HFFc6 (cell line): ENCODE measurements around the gene FGFRL1. TPM values are rescaled to one million over a fixed set of nuclear protein-coding genes. Genes with fewer than 3 reads are reported as not detected.
"Not testable (repeated sequence)": the region's sequence is repeated elsewhere in the genome, so short reads cannot be mapped to it uniquely, and the experiment has no call there.

Experiments used
- DNase-seq: peaks from one replicate; pipeline ENCODE4 v3.0.0-alpha.2; 2018
- H3K27ac Mint-ChIP-seq: 2 replicates; pipeline ENCODE4 v1.8.0; 2020; ENCODE audit warnings: mild to moderate bottlenecking, mixed read lengths
- H3K27me3 Mint-ChIP-seq: 2 replicates; pipeline ENCODE4 v1.8.0; 2021; ENCODE audit warnings: mild to moderate bottlenecking, moderate library complexity, mixed read lengths; ENCODE audit not compliant: insufficient read depth
- H3K36me3 Mint-ChIP-seq: 2 replicates; pipeline ENCODE4 v1.8.0; 2021; ENCODE audit warnings: low read depth, mixed read lengths
- H3K4me1 Mint-ChIP-seq: 2 replicates; pipeline ENCODE4 v1.8.0; 2020; ENCODE audit warnings: low read depth, mixed read lengths
- H3K4me3 Mint-ChIP-seq: 2 replicates; pipeline ENCODE4 v1.8.0; 2020; ENCODE audit warnings: mild to moderate bottlenecking, moderate library complexity, mixed read lengths
- H3K9me3 Mint-ChIP-seq: 2 replicates; pipeline ENCODE4 v1.8.0; 2020; ENCODE audit warnings: mild to moderate bottlenecking, mixed read lengths
- CTCF ChIP-seq: fragments of 200-600 bp; sonication (generic); IDR thresholded peaks from 2 replicates; pipeline ENCODE4 v1.5.0; 2021; ENCODE audit warnings: antibody characterized with exemption, mild to moderate bottlenecking
- total RNA-seq, 6 experiments: library from RNA; stranded (reverse); fragmentation: NEBNext Ultra II Directional; extraction: Animal tissue kit (Norgen Biotek cat#: 25700); gene quantifications; 2 replicates in 1 of 6; 3 replicates in 5 of 6; pipeline ENCODE4 v1.2.3, GENCODE V29; 2021

The FGFRL1 gene
- total RNA-seq, 6 experiments from 2014 or later, result 15.4 to 40.8 (median 17.3) TPM

- peak; percentile 9 for DNase-seq
- no peak overlapping the region for H3K27ac Mint-ChIP-seq
- no peaks in the 10 kb centered on the region for H3K9me3 Mint-ChIP-seq
- peaks cover 7% of the 10 kb centered on the region for H3K4me1 Mint-ChIP-seq
- peak overlapping the region; percentile 73 for H3K4me3 Mint-ChIP-seq
- no peak for TF ChIP-seq CTCF
- H3K27me3 Mint-ChIP-seq, result no peaks in the 10 kb centered on the region
- H3K36me3 Mint-ChIP-seq, result no peaks in the 10 kb centered on the region; the same call in 1 of the 2 replicates
Observed at GRCh38 chr4:972651-973424, 38.6 kb upstream of the FGFRL1 start.

GRCh38 chr4:973431-974397, 37.7 kb upstream of the FGFRL1 start, which contains the start of gene DGKQ:
Gene DGKQ, minus strand, starts transcription at chr4:973569. Its CDS starts 87 bp downstream, at chr4:973482.
- TF ChIP-seq CTCF, result no peak
- no peaks in the 10 kb centered on the region for H3K9me3 Mint-ChIP-seq
- peak; percentile 64 for DNase-seq
- peaks cover 7% of the 10 kb centered on the region for H3K4me1 Mint-ChIP-seq
- no peak within 1 kb of the TSS for H3K27ac Mint-ChIP-seq
- H3K36me3 Mint-ChIP-seq, result no peaks in the 10 kb centered on the region; the same call in 1 of the 2 replicates
- H3K4me3 Mint-ChIP-seq, result peak within 1 kb of the TSS; percentile 73
- no peaks in the 10 kb centered on the region for H3K27me3 Mint-ChIP-seq

GRCh38 chr4:974668-975067, 36.8 kb upstream of the FGFRL1 start:
- Mint-ChIP-seq H3K4me1 (peaks cover 15% of the 10 kb centered on the region), H3K36me3 (no peaks in the 10 kb centered on the region; the same call in 1 of the 2 replicates), H3K27ac (no peak overlapping the region), H3K4me3 (no peak overlapping the region), H3K27me3 (no peaks in the 10 kb centered on the region), H3K9me3 (no peaks in the 10 kb centered on the region)
- DNase-seq, result no peak
- TF ChIP-seq CTCF, result no peak

GRCh38 chr4:976016-976415, 35.4 kb upstream of the FGFRL1 start:
- not testable (repeated sequence) for H3K27me3 Mint-ChIP-seq, H3K27ac Mint-ChIP-seq, DNase-seq, H3K36me3 Mint-ChIP-seq, H3K4me3 Mint-ChIP-seq, H3K9me3 Mint-ChIP-seq
- H3K4me1 Mint-ChIP-seq, result peaks cover 10% of the 10 kb centered on the region

GRCh38 chr4:978957-979701, 32.3 kb upstream of the FGFRL1 start:
- Mint-ChIP-seq H3K27ac (peak overlapping the region; percentile 83; the same call in 1 of the 2 replicates), H3K4me3 (peak overlapping the region; percentile 57), H3K4me1 (peaks cover 10% of the 10 kb centered on the region), H3K9me3 (no peaks in the 10 kb centered on the region), H3K36me3 (no peaks in the 10 kb centered on the region), H3K27me3 (no peaks in the 10 kb centered on the region; the same call in 1 of the 2 replicates)
- peak; percentile 25 for DNase-seq
- TF ChIP-seq CTCF, result no peak
